GM19452 (cell line): ENCODE results near the gene PXN.
"Not testable (repeated sequence)": the region's sequence is repeated elsewhere in the genome, so short reads cannot be mapped to it uniquely, and the experiment has no call there.

ENCODE experiments used
- ATAC-seq: cut with Tn5 transposase; IDR thresholded peaks from one replicate; pipeline ENCODE4 v1.9.1; 2021; ENCODE audit not compliant: unreplicated experiment

PXN gene

GRCh38 chr12:120242275-120242799 lies 23.2 kb downstream of the PXN start:
- no peak for ATAC-seq

GRCh38 chr12:120241561-120242274 lies 23.8 kb downstream of the PXN start:
- no peak for ATAC-seq

GRCh38 chr12:120240495-120240833 lies 25.1 kb downstream of the PXN start:
- ATAC-seq = no peak

GRCh38 chr12:120239776-120240494 lies 25.6 kb downstream of the PXN start:
- no peak for ATAC-seq

- ATAC-seq = no peak
Measured at GRCh38 chr12:120238839-120239445, 26.6 kb downstream of the PXN start.

GRCh38 chr12:120238217-120238616 lies 27.3 kb downstream of the PXN start:
- ATAC-seq = no peak

GRCh38 chr12:120237360-120238171 lies 28.0 kb downstream of the PXN start:
- ATAC-seq = no peak

GRCh38 chr12:120236809-120237208 lies 28.7 kb downstream of the PXN start:
- ATAC-seq = not testable (repeated sequence)

GRCh38 chr12:120235369-120236323 lies 29.9 kb downstream of the PXN start:
- no peak for ATAC-seq

- ATAC-seq = no peak
Measured at GRCh38 chr12:120234643-120235368, 30.7 kb downstream of the PXN start.

- no peak for ATAC-seq
Measured at GRCh38 chr12:120231316-120232011, 34.1 kb downstream of the PXN start.

GRCh38 chr12:120230974-120231315 lies 34.6 kb downstream of the PXN start:
- no peak for ATAC-seq

GRCh38 chr12:120230326-120230973 lies 35.1 kb downstream of the PXN start:
- ATAC-seq = no peak

- ATAC-seq = no peak
Measured at GRCh38 chr12:120229487-120230325, 35.8 kb downstream of the PXN start.

GRCh38 chr12:120229071-120229486 lies 36.5 kb downstream of the PXN start:
- no peak for ATAC-seq

- ATAC-seq = peak; percentile 68
Measured at GRCh38 chr12:120228291-120229070, 37.0 kb downstream of the PXN start.

GRCh38 chr12:120228041-120228290 lies 37.6 kb downstream of the PXN start:
- ATAC-seq = no peak
